GM19193 (cell line): ENCODE data around the gene MRPL34.

ENCODE experiments used
- POLR2A ChIP-seq: IDR thresholded peaks from 4 replicates; pipeline ENCODE4 v1.6.1; 2011; ENCODE audit not compliant: insufficient read depth, insufficient read length; ENCODE audit errors: extremely low read depth

MRPL34 gene

DNA sequence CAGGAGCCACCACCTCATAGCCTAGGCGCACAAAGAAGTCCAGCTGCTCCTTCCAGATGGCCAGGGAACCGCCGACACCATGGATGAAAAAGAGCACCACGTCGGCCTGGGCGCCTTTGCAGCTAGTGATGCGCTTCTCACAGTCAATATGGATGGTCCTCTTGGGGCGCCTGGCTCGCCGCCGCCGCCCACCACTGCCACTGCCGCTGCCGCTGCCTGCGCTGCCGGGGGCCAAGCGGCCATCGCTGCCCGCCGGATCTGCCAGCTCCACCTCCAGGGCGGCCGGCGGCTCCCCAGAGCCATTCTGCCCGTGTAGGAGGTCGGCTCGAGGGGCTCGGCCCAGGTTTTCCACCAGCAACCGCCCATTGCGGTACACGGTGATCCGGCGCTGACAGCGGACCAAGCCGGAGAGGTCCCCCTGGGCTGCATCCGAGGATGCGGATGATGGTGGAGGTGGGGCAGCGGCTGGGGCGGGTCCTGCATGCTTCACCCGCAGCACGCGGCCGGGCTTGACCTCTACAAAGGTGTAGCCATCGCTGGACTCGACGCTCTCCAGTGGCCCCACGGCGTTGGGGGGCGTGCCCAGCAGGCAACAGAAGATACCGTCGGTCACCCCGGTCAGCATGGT is 4.6 kb upstream of the MRPL34 start:
- TF ChIP-seq POLR2A, result no peak

DNA sequence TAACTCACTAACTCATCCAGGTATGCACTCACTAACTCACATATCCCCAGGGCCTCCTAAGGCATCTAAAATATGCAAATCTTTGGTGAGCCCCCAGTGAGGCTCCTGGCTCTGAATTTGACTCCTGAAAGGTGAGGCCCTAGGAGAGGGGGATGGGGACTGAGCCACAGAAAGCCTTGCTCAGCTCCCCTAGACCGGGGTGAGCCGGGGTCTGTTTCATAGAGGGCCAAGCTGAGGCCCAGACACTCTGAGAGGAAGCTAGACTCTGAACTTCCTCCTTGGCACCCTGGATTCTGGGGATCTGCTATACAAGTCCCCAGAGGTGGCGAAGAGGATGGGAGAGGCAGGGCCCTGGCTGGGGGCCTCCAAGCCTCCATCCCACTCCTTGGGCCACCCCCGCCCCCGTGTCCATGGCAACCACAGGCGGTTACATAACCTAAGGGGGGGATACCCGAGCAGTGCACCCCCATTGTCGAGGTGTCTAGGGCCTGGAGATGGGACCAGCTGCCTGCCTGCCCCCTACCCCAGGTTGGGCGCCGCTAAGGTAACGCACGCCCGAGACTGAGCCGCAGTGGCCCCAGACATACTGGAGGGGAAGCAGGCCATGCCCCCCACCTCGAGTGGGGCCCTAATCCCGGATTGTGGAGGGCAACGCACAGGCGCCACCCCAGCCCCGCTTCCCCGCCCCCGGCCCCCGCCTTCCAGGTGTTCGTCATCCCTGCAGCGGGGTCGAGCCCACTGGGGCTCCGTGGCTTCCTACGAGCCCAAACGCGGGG is 3.1 kb upstream of the MRPL34 start:
- TF ChIP-seq POLR2A, result no peak

- peak; percentile 37 for TF ChIP-seq POLR2A
Measured at GRCh38 chr19:17303167-17303939, 2.3 kb upstream of the MRPL34 start, which contains the start of gene ABHD8. ABHD8 (minus strand) TSS chr19:17303425; CDS start chr19:17301616, 1,809 bp downstream.

GRCh38 chr19:17303940-17304267 is 1.8 kb upstream of the MRPL34 start:
- no peak for TF ChIP-seq POLR2A

- no peak for TF ChIP-seq POLR2A
Measured at GRCh38 chr19:17304386-17305215, 1.1 kb upstream of the MRPL34 start.

GRCh38 chr19:17305216-17305516 is 506 bp upstream of the MRPL34 start:
- no peak for TF ChIP-seq POLR2A

DNA sequence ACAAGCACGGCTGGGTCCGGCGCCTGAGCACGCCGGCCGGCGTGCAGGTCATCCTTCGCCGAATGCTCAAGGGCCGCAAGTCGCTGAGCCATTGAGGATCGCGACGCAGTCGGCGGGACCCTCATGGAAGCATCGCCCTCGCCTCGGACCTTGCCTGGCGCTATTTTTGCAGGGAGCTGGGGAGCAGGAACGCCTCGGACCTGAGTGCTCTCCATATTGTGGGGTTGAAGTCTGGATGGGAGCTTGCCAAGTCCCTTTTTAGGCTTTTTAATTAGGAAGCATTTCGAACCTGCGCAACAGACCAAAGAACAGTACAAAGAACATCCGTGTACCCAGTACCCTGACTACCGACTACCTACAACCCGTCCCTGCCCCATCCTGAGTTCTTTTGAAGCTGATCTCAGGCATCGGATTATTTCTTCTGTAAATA is 628 bp downstream of the MRPL34 start:
- TF ChIP-seq POLR2A, result no peak

DNA sequence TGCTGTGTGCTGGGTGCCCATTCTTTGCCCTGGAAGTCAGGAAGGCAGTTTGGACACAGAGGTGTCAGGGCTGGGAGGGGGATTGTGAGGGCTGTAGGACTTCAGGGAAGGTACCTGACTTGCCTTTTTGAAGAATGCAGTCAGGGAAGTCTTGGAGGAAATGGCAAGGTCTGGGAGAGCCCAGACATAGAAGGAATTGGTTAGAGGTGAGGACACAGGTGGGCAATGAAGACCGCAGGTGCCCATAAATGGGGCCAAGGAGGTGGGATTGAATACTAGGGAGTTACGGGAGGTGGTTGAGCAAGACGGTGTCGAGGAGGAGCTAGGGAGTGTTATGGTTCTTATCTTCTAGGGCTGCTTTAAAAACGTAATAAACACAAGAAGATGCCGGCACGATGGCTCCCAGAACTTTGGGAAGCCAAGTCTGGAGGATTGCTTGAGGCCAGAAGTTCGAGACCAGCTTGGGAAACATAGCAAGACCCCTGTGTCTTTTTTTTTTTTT is 2.3 kb downstream of the MRPL34 start:
- no peak for TF ChIP-seq POLR2A

- TF ChIP-seq POLR2A, result peak; percentile 70
Measured at GRCh38 chr19:17309198-17309964, 3.7 kb downstream of the MRPL34 start, which contains the start of gene DDA1. DDA1 (plus strand) TSS chr19:17309563; CDS start chr19:17309655, 92 bp downstream.

DNA sequence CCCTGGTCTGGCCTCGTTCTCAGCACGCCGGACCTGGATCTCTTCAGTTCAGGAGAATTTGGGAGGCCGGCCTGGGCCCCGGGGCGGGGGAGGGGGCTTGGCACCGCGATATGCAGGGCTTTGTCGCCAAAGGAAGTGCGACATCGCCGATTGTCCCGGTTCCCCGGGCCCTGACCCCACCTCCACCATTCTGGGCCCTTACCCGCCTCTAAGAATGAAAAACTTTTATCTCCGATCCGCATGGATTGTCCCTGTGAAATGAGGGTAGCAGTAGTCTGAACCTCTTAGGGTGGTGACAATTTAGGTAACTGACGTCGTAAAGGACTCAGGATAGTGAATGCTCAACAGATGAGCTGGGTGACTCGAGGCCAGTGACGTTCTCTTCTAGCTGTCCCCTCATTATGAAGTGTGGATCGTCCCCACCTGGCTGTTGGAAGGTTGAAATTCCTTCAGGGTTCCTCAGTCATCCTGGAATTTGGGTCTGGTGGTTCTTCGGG is 4.3 kb downstream of the MRPL34 start:
- TF ChIP-seq POLR2A, result no peak

DNA sequence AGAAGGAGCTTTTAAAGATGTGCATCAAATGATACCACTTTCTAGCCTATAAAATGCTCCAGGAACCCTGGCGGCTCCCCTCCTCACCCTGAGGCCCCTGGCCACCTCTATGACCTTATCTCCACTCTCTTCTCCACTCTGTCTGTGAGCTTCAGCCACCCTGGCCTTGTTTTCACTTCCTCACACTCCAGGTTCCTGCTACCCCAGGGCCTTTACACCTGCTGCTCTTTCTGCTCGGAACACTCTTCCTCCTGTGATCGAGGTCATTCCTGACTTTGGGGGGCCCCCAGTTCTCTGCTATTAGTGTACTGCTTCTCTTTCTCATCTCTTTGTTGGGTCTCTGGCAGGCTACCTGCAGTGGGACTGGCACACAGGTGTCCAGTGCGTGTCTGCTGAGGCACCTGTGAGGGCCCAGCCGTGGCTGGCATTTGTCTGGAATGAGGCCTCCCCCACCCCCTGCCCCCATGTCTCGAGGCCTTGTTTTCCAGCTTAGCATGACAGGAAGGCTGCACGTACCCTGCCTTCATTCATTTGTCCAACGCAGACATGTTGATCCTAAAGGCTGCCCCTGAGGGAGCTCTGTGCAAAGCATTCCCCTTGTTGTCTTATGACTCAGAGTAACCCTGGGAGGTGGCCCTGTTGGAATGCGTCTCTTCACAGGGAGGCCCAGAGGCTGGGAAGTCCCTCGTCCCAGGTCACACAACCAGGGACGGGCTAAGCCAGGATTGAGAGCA is 6.0 kb downstream of the MRPL34 start:
- no peak for TF ChIP-seq POLR2A

GRCh38 chr19:17312189-17313113 is 6.8 kb downstream of the MRPL34 start:
- TF ChIP-seq POLR2A, result no peak
